ENCODE results near the gene INO80C.
"Not testable (repeated sequence)": the region's sequence is repeated elsewhere in the genome, so short reads cannot be mapped to it uniquely, and the experiment has no call there.

INO80C gene

DNA sequence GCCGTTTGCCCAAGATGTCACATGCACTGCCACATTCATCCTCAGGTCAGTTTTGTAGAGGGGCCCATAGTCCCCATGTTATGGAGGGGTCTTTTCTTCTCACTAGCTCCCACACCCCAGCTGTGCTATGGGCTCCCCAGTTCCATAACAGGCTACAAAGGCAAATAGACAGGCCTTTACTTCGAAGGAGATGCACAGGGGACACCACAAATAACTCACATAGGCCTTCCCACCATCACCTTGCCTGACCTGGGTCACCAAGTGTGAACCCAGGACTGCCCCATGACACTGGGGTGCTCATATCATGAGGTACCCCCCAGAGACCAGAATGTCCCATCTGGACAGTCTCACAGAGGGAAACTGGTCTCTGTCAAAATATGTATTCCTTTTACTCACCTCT lies 15.0 kb upstream of the INO80C start:
- DNase-seq (ENCODE audit: low read depth), result no peak

DNA sequence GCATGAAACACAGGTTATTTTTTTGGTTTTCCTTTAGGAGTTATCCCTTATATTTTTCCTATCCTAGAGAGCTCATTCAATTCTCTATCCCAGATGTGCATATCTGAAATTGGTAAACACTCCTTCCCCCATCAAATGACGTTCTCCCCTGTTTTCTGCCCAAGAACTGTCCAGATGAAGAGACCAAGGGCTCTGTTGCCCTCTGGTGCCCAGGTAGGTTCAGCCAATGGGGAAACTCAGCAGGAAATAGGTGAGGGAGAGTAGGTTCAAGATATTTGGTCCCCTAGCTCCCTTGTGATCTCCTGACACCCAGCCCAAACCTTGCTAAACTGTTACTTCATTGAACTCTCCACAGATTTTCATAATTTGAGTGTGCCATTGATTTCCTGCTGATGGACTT lies 14.1 kb upstream of the INO80C start:
- DNase-seq (ENCODE audit: low read depth), result no peak

DNA sequence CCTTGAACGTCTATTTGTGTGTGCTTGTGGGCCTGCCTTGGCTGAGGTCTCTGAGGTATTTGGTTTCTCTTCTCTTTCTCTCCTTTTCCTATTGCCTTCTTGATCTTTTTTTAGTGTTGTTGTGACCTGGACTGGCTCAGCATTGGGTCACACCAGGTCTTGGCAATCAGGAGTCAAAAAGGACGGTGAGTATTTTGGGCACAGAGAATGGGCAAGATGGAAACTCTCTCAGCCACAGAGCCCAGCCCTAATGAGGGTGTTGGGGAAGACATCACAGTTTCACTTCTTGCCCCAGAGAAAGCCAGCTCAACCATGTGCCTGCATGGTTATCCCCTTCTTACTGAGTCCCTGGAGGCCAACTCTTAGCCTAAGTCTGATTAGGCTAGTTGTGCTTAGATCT lies 13.7 kb upstream of the INO80C start:
- DNase-seq (ENCODE audit: low read depth), result no peak

DNA sequence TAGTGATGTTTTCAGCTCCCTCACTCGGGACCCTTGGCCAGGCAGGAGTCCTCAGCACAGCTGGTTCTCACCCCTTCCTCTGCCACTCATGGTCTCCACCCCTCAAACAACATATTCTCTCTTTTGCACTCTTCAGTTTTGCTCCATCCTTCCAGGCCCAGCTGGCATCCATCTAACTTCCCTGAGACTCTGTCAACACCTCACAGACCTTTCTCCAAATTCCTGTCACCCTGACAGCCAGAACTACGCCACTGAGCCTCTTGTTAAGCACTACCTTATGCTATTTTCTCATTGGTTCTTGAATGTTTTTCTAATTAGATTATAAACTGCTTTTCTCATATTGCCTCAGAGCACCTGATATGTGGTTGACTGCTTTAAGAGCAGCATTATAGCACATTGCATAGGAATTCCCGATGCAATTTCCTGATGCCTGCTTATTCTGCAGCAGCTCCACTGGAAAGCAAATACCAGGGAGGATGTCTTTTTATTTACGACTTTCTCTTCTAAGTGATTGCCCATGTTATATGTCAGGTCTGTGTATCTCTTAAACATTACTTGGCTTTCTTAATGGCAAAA lies 12.4 kb upstream of the INO80C start:
- DNase-seq (ENCODE audit: low read depth), result no peak

DNA sequence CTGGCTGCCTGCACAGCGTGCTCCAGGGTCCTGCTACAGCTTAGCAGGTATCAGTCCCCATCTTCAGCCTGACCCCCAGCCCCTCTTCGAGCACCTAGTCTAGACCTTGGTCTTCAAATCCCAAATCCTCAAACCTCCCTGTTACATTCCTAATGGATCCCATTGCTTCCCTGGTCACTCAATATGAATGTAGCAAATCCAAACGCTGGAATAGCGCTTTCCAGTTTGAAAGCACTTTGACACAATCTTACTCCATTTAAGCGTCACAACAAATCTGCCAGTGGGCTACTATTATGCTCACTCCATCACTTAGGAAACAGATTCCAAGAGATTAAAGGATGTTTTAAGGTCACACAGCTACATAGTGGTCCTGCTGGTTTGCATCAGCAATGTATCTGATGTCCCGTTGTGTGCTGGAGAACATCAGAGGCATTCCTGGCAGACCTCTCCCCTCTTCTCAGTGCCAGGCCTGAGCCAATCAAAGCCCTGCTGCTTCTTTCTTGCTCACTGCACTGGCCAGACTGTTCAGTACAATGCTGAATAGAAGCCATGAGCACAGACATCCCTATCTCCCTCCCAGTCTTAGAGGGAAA lies 11.1 kb upstream of the INO80C start:
- DNase-seq (ENCODE audit: low read depth), result no peak

DNA sequence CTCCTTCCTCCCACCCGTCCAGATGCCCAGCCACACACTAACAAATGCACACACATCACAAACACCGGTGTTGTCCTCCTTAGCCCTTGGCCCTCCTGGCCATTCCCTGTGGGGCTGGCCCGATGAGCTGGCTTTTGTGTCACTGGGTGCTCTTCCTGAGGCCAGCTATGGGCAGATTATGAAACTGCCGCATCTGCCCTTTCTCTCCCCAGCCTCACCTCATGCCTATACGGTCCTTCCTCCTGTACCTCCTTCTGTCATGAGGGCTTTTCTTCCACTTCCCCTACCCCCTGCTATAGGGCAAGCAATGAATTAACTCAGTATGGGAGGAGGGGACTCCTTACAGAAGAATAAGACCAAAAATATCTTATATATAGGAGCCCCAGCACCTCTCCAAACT lies 10.3 kb upstream of the INO80C start:
- DNase-seq (ENCODE audit: low read depth), result no peak

DNA sequence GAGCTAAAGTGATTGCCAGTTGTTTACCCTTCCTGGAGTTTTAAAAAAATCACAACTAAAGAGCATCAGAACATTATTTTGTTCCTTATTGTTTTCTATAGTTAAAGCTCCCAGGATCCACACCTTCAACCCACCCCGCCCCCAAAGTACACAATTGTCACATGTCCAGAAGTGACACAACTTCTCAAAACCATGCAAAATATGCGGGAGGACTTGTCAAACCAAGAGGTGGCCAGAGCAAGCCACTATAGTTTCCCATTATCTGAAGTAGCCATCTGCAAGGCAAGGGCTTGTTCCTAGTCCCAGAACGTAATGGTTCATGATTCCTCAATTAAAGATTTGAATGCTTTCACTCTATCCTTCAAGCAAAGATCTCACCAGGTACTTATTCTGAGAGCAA lies 9.9 kb upstream of the INO80C start:
- no peak for DNase-seq (ENCODE audit: low read depth)

DNA sequence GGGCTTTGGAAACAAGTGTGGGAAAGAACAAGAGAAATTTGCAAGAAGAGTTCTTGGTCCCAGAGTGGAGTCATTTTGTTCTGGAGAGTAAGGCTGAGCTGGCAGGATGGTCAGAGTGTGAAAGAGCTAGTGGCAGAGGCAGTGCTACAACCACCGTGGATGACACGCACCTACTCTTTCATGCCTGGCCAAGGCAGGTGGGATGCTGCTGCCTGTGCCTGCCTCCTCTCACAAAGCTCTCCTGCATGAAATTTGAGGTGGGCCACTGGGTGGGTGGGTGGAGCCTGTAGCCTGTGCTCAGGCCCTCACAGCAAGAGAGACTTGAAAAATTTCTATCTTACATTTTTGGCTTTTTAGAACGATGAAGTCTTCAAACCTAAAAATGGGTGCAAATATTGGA lies 9.4 kb upstream of the INO80C start:
- DNase-seq (ENCODE audit: low read depth), result no peak

DNA sequence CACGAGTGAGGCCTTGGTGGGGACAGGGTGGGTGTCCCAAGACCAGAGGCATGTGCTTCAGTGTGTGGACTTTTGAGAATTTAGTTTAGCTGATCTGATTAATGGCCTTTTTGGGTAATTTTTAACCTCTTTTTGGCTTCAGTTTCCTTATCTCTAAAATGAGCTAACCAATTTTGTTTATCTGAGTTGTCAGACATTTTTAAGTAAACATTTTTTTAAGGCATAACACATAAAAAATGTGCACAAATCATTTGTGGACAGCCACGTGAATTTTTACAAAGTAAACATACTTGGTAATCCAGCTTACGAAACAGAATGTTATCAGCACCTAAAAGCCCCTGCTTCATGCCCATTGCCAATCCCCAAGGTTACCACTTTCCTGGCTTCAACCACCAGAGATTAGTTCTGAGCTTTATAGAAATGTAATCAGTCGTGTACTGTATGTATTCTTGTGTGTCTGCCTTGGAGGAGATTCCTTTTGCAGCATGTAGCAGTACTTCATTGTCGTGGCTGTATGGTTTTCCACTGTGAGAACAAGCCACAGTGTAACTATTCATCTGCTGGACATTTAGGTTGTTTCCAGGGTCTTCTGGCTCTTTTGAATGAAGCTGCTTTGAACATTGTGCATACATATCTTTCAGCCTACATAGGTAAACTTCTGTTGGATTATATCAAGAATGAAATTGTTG lies 8.4 kb upstream of the INO80C start:
- no peak for DNase-seq (ENCODE audit: low read depth)

DNA sequence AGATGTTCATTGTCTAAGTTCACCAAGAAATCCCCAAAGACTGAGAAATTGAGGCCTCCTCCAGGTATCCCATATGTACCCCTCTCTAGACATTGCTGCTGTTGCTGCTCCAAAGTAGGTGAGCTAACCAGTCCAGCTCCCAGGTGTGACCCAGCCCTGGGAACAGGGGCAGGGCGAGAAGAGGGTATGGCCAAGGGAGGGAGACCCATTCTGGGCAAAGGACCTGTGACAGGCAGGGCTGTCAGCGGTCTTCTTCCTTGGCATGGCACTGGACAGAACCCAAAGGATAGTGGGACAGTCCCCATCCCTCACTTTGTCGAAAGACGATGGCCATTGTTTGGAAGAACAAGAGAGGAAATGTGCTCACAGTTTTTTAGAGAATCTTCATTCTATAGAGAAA lies 7.2 kb upstream of the INO80C start:
- no peak for DNase-seq (ENCODE audit: low read depth)

DNA sequence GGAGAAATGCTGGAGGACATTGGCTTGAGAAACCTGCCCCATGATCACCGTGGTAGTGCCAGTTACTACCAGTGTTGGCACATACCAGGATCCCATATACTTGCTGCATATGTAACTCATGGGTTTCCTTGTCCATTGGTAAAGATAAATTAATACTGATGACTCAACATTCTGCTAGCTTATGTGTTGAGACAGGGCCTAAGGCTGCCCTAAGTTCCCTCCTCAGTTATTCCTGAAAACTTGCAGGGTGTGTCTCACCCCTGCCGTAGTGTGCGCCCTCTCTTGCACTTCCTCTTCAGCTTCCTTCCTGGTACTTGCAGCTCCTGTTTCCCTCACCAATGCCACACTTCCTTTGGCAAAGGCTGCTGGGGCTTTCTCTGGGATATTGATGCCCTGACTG lies 4.3 kb upstream of the INO80C start:
- DNase-seq (ENCODE audit: low read depth), result no peak

DNA sequence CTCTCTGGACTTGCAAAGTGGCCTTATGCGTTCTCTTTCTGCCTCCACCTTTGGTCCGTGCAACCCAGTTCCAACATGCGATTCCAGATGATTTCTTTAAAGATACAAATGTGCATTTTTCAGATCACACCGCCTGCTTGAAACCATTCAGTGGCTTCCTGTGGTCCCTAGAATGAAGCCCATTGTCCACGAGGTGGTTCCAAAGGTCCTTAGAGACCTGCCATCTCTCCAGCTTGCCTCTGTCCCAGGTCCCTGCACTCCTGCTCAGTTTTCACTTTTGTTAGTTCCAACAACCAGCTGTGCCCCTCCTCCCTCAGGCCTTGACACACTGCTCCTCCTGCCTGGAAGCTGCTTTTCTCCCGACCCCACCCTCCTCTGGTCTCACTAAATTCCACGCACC lies 3.6 kb upstream of the INO80C start:
- no peak for DNase-seq (ENCODE audit: low read depth)

DNA sequence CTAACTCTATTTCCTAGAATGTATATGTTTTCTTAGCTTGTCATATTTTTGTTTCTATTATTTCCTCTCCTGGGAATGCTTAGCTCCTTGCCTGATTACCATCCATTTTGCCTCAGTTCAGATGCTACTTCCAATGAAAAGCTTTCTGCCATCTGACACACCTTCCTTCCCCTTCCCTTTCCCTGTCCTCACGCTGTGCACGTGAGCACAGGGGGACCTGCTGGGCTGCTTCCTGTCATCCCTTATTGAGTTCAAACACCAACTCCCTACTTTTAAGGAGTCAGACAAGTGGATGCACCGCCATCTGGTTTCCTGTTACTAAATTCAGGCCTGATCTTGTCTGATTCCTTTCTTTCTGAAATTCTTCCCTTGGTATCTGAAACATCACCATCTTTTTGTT lies 2.4 kb upstream of the INO80C start:
- no peak for DNase-seq (ENCODE audit: low read depth)

DNA sequence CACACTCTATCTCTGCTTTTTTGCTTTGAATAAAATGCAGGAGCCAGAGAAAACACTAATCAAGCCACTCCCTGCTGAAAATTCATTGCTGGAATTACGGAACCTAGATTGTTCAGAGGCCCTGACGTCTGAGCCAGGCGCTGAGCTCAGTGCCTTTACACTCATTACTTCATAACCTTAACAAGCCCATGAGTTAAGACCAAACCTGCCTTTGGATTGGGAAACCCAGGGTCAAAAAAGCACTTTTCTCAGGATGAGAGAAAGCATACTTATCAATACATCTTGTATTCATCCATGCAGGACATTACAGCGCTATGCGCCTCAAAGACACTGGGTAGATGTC lies 762 bp downstream of the INO80C start:
- no peak for DNase-seq (ENCODE audit: low read depth)

DNA sequence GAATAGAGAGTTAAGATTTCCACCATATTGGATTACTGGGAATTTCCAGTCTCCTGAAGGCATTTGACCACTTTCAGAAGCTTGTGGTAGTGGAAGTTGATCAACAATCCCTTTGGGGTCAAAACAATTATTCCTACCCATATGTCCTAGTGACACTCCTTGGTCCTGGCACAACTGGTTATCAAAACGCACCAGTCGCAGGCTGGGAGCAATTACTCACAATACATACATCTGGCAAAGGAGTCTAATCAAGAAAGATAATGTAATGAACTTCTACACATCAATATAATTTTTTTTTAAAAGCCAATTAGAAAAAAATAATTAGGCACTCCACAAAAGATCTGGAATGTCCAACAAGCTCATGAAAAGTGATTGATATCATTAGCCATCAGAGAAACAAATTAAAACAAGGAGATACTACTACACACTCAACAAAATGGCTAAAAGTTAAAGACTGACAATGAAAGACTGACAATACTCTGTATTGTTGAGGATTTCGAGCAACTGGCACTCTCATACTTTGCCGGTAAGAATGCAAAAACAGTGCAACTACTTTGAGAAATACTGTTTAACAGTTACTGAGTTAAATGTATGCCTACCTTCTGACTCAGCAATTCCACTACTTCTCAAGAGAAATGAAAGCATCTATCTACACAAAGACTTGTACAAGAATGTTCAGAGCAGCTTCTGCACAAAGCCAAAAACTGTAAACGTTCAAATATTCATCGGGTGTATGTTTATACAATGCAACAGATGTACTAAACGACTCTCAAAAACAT lies 2.0 kb downstream of the INO80C start:
- no peak for DNase-seq (ENCODE audit: low read depth)

DNA sequence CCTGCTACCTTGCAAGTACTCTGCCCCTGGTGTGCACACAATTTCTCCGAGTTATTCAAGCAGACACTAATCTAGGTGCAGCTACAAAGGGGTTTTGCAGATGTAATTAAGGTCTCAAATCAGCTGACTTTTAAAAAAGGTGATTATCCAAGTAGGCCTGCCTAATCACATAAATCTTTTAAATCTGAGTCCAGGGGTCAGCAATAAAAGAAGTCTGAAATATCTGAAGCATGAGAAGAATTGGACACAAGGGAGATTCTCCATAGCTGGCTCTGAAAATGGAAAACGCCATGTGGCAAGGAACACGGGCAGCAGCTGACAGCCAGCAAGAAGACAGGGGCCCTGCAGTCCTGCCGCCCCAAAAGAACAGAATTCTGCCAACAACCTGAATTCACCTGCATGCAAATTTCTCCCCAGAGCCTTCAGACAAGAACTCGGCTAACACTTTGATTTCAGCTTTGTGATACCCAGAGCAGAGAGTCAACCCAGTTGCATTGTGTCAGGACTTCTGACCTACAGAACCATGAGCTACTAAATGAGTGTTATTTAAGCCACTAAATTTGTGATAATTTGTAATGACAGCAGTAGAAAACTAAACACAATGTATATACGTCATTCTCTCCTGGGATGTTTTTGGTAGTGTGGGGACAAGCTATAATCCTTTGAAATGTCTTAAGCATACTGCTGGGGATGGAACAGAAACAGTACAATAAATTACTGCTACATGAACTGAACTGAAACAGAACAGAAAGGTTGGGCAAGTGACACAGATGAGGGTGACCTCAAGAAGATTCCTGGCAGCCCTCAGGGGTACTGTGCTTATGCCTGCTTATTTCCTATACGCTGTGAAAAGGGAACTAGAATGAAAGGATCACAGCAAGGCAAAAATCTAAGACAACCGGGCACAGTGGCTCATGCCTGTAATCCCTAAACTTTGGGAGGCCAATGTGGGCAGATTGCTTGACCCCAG lies 3.2 kb downstream of the INO80C start:
- DNase-seq (ENCODE audit: low read depth), result no peak

DNA sequence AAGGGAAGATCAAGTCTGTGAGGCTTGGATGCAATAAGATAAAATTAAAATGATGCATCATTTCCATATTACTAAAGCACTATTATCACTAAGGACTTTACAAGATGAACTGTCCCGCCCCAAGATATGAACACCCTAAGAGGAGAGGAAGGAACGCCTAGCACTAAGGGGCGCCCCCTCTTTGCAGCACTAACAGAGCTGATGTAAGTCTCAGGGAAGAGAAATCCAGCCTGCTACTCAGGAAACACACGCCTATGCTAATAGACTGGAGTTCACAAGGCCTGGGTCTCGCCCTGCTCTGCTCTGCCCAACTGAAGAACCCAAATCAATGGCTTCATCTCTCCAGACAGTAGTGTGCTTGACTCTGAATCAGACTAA lies 6.1 kb downstream of the INO80C start:
- no peak for DNase-seq (ENCODE audit: low read depth)

DNA sequence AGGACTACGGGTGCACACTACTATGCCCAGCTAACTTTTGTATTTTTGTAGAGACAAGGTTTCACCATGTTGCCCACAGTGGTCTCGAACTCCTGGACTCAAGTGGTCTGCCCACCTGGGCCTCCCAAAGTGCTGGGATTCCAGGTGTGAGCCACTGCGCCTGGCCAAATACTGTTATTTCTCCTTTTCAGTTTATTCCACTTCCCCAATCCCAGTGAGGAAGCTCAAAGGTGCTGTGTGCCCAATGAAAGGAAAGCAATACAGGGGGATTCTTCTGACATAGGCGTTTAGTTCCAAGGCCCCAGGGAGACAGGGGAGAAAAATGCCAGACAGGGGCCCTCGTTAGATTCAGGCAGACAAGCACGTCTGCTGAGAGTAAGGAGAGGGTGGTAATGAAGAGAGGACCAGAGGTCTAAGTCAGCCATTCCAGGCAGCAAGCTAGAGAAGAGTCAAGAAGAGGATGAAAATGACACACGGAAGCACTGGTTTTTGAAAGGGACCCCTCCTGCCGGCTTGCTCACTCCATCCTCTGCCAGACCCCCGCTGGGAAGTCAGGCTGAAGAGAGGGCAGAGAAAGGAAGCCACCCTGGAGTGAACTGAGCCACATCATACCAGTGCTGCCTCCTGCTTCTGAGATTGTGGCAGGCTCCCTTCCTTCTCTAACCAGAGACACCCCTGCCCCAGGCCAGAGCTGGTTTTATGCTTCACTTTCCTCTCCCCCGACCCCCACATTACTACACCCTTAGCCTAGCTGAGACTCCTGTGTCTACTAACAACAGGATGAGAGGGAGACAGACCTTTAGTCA lies 6.7 kb downstream of the INO80C start:
- DNase-seq (ENCODE audit: low read depth), result no peak

DNA sequence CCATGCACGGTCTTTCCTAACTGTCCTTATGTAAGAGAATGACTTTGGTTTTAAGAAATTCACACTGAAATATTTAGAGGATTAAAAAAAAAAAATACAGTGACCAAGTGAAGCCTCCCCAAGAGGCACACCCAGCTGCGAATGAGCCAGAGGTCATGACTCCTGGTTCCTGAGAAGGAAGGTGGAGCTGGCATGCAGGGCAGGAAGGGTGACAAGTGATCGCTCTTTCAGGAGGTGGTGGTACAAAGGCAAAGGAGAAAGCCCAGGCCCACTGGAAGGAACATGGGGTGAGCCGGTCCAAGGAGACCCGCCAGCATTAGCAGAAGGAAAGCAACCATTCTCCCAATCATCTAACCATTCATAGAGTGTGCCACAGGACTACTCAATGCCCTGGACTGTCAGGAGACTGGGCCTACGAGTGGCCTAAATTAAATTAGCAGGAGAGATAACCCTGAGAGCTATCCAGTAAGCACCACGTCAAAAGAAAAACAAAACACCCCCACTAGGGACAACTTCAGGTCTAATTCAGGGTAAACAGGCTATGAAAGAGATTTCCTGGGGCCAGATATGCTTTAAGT lies 7.8 kb downstream of the INO80C start:
- DNase-seq (ENCODE audit: low read depth), result no peak

DNA sequence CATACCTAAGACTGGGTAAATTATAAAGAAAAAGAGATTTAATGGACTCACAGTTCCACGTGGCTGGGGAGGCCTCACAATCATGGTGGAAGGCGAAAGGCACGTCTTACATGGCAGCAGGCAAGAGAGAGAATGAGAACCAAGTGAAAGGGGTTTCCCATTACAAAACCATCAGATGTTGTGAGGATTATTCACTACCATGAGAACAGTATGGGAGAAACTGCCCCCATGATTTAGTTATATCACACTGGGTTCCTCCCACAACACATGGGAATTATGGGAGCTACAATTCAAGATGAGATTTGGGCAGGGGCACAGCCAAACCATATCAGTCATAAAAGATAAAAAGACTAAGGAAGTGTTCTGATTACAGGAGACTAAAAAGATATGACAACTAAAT lies 8.5 kb downstream of the INO80C start:
- not testable (repeated sequence) for DNase-seq (ENCODE audit: low read depth)

DNA sequence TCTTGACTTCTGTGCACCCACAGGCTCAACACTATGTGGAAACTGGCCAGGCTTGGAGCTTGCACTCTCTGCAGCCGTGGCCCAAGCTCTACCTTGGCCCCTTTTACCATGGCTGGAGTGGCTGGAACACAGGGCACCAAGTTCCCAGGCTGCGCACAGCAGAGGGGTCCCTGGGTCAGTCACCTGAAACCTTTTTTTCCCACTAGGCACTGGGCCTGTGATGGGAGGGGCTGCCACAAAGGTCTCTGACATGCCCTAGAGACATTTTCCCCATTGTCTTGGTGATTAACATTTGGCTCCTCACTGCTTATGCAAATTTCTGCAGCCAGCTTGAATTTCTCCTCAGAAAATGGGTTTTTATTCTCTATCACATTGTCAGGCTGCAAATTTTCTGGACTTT lies 9.4 kb downstream of the INO80C start:
- not testable (repeated sequence) for DNase-seq (ENCODE audit: low read depth)
